ENCODE results near the gene PERM1.

Gene PERM1

GRCh38 chr1:936348-937264 is 45.3 kb downstream of the PERM1 start:
- TF ChIP-seq Cebpa-rat (IDR thresholded peaks at IDR 0.05) = no peak
- Histone ChIP-seq H3K27me3 (peaks cover 72% of the 10 kb centered on the region), H3K9me3 (no peaks in the 10 kb centered on the region), H3K27ac (no peak overlapping the region), H3K9ac (no peak overlapping the region), H3K4me3 (no peak overlapping the region), H3K4me1 (peaks cover 81% of the 10 kb centered on the region), H3K4me2 (peak overlapping the region; percentile 59), H3K36me3 (no peaks in the 10 kb centered on the region), H4K20me1 (peaks cover 79% of the 10 kb centered on the region)

GRCh38 chr1:935751-936231 is 46.1 kb downstream of the PERM1 start:
- no peak overlapping the region for H3K27ac ChIP-seq

GRCh38 chr1:934991-935750 is 46.7 kb downstream of the PERM1 start:
- H4K20me1 ChIP-seq = peaks cover 69% of the 10 kb centered on the region
- H3K27ac ChIP-seq = no peak overlapping the region
- H3K9ac ChIP-seq = no peak overlapping the region
- H3K9me3 ChIP-seq = no peaks in the 10 kb centered on the region
- peaks cover 81% of the 10 kb centered on the region for H3K4me1 ChIP-seq
- peak overlapping the region; percentile 59 for H3K4me2 ChIP-seq
- H3K36me3 ChIP-seq = no peaks in the 10 kb centered on the region
- H3K27me3 ChIP-seq = peaks cover 58% of the 10 kb centered on the region
- TF ChIP-seq Cebpa-rat (IDR thresholded peaks at IDR 0.05) = no peak
- H3K4me3 ChIP-seq = no peak overlapping the region

More at GRCh38 chr1:935751-936231, 46.1 kb downstream of the PERM1 start:
- Histone ChIP-seq H3K9me3 (no peaks in the 10 kb centered on the region), H4K20me1 (peaks cover 75% of the 10 kb centered on the region), H3K4me2 (peak overlapping the region; percentile 59), H3K27me3 (peaks cover 64% of the 10 kb centered on the region), H3K4me1 (peaks cover 81% of the 10 kb centered on the region), H3K9ac (no peak overlapping the region), H3K4me3 (no peak overlapping the region), H3K36me3 (no peaks in the 10 kb centered on the region)
- TF ChIP-seq Cebpa-rat (IDR thresholded peaks at IDR 0.05) = no peak

- Histone ChIP-seq H3K9me3 (no peaks in the 10 kb centered on the region), H3K4me1 (peaks cover 68% of the 10 kb centered on the region), H3K4me2 (peak overlapping the region; percentile 86; the same call in 1 of the 2 replicates), H3K36me3 (no peaks in the 10 kb centered on the region), H3K27ac (no peak overlapping the region), H3K4me3 (no peak overlapping the region), H3K27me3 (peaks cover 48% of the 10 kb centered on the region), H4K20me1 (peaks cover 55% of the 10 kb centered on the region), H3K9ac (no peak overlapping the region)
- TF ChIP-seq Cebpa-rat (IDR thresholded peaks at IDR 0.05) = no peak
Measured at GRCh38 chr1:933603-933940, 48.3 kb downstream of the PERM1 start.

GRCh38 chr1:932776-933602 is 48.9 kb downstream of the PERM1 start:
- Histone ChIP-seq H4K20me1 (peaks cover 53% of the 10 kb centered on the region), H3K4me1 (peaks cover 65% of the 10 kb centered on the region), H3K27me3 (peaks cover 44% of the 10 kb centered on the region)

GRCh38 chr1:932173-932510 is 49.8 kb downstream of the PERM1 start:
- Histone ChIP-seq H4K20me1 (peaks cover 56% of the 10 kb centered on the region), H3K4me1 (peaks cover 68% of the 10 kb centered on the region), H3K27me3 (peaks cover 51% of the 10 kb centered on the region), H3K27ac (no peak overlapping the region), H3K4me3 (no peak overlapping the region), H3K36me3 (no peaks in the 10 kb centered on the region), H3K9ac (0 out of 2 replicates have a peak overlapping the region, but pooled peaks have one; percentile 5), H3K9me3 (no peaks in the 10 kb centered on the region), H3K4me2 (peak overlapping the region; percentile 86)
- no peak for TF ChIP-seq Cebpa-rat (IDR thresholded peaks at IDR 0.05)

More at GRCh38 chr1:932776-933602, 48.9 kb downstream of the PERM1 start:
- Histone ChIP-seq H3K4me2 (peak overlapping the region; percentile 86), H3K36me3 (no peaks in the 10 kb centered on the region), H3K9ac (0 out of 2 replicates have a peak overlapping the region, but pooled peaks have one; percentile 5), H3K27ac (no peak overlapping the region), H3K4me3 (no peak overlapping the region), H3K9me3 (no peaks in the 10 kb centered on the region)
- no peak for TF ChIP-seq Cebpa-rat (IDR thresholded peaks at IDR 0.05)

GRCh38 chr1:931380-932172 is 50.3 kb downstream of the PERM1 start:
- Histone ChIP-seq H3K4me3 (no peak overlapping the region), H3K27me3 (peaks cover 52% of the 10 kb centered on the region), H3K9me3 (no peaks in the 10 kb centered on the region), H3K36me3 (no peaks in the 10 kb centered on the region), H3K4me2 (peak overlapping the region; percentile 86), H3K9ac (peak overlapping the region; percentile 3; the same call in 1 of the 2 replicates), H4K20me1 (peaks cover 58% of the 10 kb centered on the region), H3K27ac (no peak overlapping the region), H3K4me1 (peaks cover 69% of the 10 kb centered on the region)
- no peak for TF ChIP-seq Cebpa-rat (IDR thresholded peaks at IDR 0.05)

GRCh38 chr1:930633-931138 is 51.2 kb downstream of the PERM1 start:
- Histone ChIP-seq H3K4me2 (peak overlapping the region; percentile 86), H3K27ac (no peak overlapping the region)

More at GRCh38 chr1:930633-931138, 51.2 kb downstream of the PERM1 start:
- Histone ChIP-seq H3K9ac (peak overlapping the region; percentile 34; the same call in 1 of the 2 replicates), H3K36me3 (no peaks in the 10 kb centered on the region), H3K4me3 (no peak overlapping the region), H3K27me3 (peaks cover 52% of the 10 kb centered on the region), H4K20me1 (peaks cover 58% of the 10 kb centered on the region), H3K9me3 (no peaks in the 10 kb centered on the region), H3K4me1 (peaks cover 69% of the 10 kb centered on the region)
- no peak for TF ChIP-seq Cebpa-rat (IDR thresholded peaks at IDR 0.05)
